ENCODE data around the gene IL11.

IL11 gene

GRCh38 chr19:55366790-55367189 is 3.5 kb downstream of the IL11 start:
- H3K9me3 ChIP-seq (ENCODE audit: insufficient read depth, low read length, severe bottlenecking) = no peaks in the 10 kb centered on the region
- H3K27ac ChIP-seq (ENCODE audit: low read length) = no peak overlapping the region
- no peaks in the 10 kb centered on the region for H4K20me1 ChIP-seq (ENCODE audit: insufficient read depth, low read length)
- H3K79me2 ChIP-seq (ENCODE audit: insufficient read depth, low read length) = no peaks in the 10 kb centered on the region
- DNase-seq (no peak), ATAC-seq (ENCODE audit: insufficient read depth, low read depth) (no peak)
- no peaks in the 10 kb centered on the region for H3K36me3 ChIP-seq (ENCODE audit: insufficient read depth, low read length)
- no peak overlapping the region for H3K4me3 ChIP-seq (ENCODE audit: low read depth in 1 of 2, low read length in 2 of 2)
- TF ChIP-seq, protein P1, sequence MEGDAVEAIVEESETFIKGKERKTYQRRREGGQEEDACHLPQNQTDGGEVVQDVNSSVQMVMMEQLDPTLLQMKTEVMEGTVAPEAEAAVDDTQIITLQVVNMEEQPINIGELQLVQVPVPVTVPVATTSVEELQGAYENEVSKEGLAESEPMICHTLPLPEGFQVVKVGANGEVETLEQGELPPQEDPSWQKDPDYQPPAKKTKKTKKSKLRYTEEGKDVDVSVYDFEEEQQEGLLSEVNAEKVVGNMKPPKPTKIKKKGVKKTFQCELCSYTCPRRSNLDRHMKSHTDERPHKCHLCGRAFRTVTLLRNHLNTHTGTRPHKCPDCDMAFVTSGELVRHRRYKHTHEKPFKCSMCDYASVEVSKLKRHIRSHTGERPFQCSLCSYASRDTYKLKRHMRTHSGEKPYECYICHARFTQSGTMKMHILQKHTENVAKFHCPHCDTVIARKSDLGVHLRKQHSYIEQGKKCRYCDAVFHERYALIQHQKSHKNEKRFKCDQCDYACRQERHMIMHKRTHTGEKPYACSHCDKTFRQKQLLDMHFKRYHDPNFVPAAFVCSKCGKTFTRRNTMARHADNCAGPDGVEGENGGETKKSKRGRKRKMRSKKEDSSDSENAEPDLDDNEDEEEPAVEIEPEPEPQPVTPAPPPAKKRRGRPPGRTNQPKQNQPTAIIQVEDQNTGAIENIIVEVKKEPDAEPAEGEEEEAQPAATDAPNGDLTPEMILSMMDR (IDR thresholded peaks at IDR 0.05; ENCODE audit: borderline replicate concordance, extremely low read depth, low read length, poor library complexity, severe bottlenecking) = no peak
- no peak for TF ChIP-seq EZH2 (IDR thresholded peaks at IDR 0.05; ENCODE audit: borderline replicate concordance, low read depth, low read length, severe bottlenecking)
- H3K9ac ChIP-seq (ENCODE audit: low read depth, low read length) = no peak overlapping the region
- no peaks in the 10 kb centered on the region for H3K27me3 ChIP-seq (ENCODE audit: insufficient read depth, low read length, poor library complexity)
- H2AFZ ChIP-seq (ENCODE audit: low read depth, low read length) = no peak overlapping the region
- no peak overlapping the region for H3K4me2 ChIP-seq (ENCODE audit: insufficient read depth, low read length)
- no peaks in the 10 kb centered on the region for H3K4me1 ChIP-seq (ENCODE audit: insufficient read depth, low read length)

DNA sequence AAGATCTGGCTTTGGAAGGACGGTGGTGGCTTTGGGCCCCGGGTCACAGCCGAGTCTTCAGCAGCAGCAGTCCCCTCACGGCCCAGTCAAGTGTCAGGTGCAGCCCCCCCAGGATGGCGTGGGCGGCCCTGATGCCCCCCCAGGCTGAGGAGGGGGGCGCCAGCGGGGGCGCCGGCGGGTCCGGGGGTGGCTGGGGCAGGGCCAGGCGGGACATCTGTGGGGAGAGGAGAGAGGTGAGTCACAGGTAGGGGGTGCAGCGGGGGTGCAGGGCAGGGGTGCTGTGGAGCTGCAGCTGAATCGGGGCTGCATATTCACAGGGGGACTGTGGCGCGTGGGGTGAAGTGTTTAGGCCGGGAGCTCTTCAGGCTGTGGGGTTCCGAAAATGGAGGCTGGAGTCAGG is 4.3 kb downstream of the IL11 start:
- H2AFZ ChIP-seq (ENCODE audit: low read depth, low read length) = no peak overlapping the region
- TF ChIP-seq, protein P1 (IDR thresholded peaks at IDR 0.05; ENCODE audit: borderline replicate concordance, extremely low read depth, low read length, poor library complexity, severe bottlenecking) = no peak
- TF ChIP-seq EZH2 (IDR thresholded peaks at IDR 0.05; ENCODE audit: borderline replicate concordance, low read depth, low read length, severe bottlenecking) = no peak
- no peaks in the 10 kb centered on the region for H3K27me3 ChIP-seq (ENCODE audit: insufficient read depth, low read length, poor library complexity)
- H3K4me3 ChIP-seq (ENCODE audit: low read depth in 1 of 2, low read length in 2 of 2) = no peak overlapping the region
- H3K36me3 ChIP-seq (ENCODE audit: insufficient read depth, low read length) = no peaks in the 10 kb centered on the region
- no peaks in the 10 kb centered on the region for H3K4me1 ChIP-seq (ENCODE audit: insufficient read depth, low read length)
- no peak overlapping the region for H3K9ac ChIP-seq (ENCODE audit: low read depth, low read length)
- H3K9me3 ChIP-seq (ENCODE audit: insufficient read depth, low read length, severe bottlenecking) = no peaks in the 10 kb centered on the region
- H3K27ac ChIP-seq (ENCODE audit: low read length) = no peak overlapping the region
- ATAC-seq (ENCODE audit: insufficient read depth, low read depth) = no peak
- no peaks in the 10 kb centered on the region for H4K20me1 ChIP-seq (ENCODE audit: insufficient read depth, low read length)
- no peak overlapping the region for H3K4me2 ChIP-seq (ENCODE audit: insufficient read depth, low read length)
- no peak for DNase-seq
- no peaks in the 10 kb centered on the region for H3K79me2 ChIP-seq (ENCODE audit: insufficient read depth, low read length)

DNA sequence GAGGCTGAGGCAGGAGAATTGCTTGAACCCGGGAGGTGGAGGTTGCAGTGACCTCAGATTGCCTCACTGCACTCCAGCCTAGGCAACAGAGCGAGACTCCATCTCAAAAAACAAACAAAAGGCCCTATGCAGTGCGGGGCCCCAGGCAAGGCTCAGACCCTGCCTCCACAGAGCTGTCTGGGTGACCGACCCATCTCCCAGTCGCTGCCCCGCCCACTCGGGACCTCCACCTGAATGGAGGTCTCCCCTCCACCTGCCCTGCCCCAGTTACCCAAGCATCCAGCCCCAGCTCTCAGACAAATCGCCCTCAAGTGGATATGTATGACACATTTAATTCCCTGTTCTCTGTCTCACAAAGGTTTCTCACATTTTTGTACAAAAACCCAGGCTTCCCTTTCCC is 5.0 kb downstream of the IL11 start:
- Histone ChIP-seq H4K20me1 (ENCODE audit: insufficient read depth, low read length) (no peaks in the 10 kb centered on the region), H3K36me3 (ENCODE audit: insufficient read depth, low read length) (no peaks in the 10 kb centered on the region), H3K9me3 (ENCODE audit: insufficient read depth, low read length, severe bottlenecking) (no peaks in the 10 kb centered on the region), H3K9ac (ENCODE audit: low read depth, low read length) (no peak overlapping the region), H3K4me3 (ENCODE audit: low read depth in 1 of 2, low read length in 2 of 2) (no peak overlapping the region), H3K27ac (ENCODE audit: low read length) (no peak overlapping the region), H3K79me2 (ENCODE audit: insufficient read depth, low read length) (no peaks in the 10 kb centered on the region), H3K27me3 (ENCODE audit: insufficient read depth, low read length, poor library complexity) (no peaks in the 10 kb centered on the region), H3K4me1 (ENCODE audit: insufficient read depth, low read length) (no peaks in the 10 kb centered on the region), H2AFZ (ENCODE audit: low read depth, low read length) (no peak overlapping the region), H3K4me2 (ENCODE audit: insufficient read depth, low read length) (no peak overlapping the region)
- ATAC-seq (ENCODE audit: insufficient read depth, low read depth) (no peak), DNase-seq (no peak)
- TF ChIP-seq EZH2 (IDR thresholded peaks at IDR 0.05; ENCODE audit: borderline replicate concordance, low read depth, low read length, severe bottlenecking) = no peak
- TF ChIP-seq, protein P1 (IDR thresholded peaks at IDR 0.05; ENCODE audit: borderline replicate concordance, extremely low read depth, low read length, poor library complexity, severe bottlenecking) = no peak
